ENCODE measurements around the gene CASTOR1. TPM values are rescaled to one million over a fixed set of nuclear protein-coding genes. Genes with fewer than 3 reads are reported as not detected.
"Not testable (repeated sequence)": the region's sequence is repeated elsewhere in the genome, so short reads cannot be mapped to it uniquely, and the experiment has no call there.

Gene CASTOR1
- 5.0 and 5.6 TPM in 2 replicates for total RNA-seq
- polyA plus RNA-seq: 2.7 and 3.4 TPM in 2 replicates
- 4.5 and 4.7 TPM in 2 replicates for polyA plus RNA-seq (2012)
- polyA minus RNA-seq (ENCODE audit: low replicate concordance): 4.6 and 5.5 TPM in 2 replicates

DNA sequence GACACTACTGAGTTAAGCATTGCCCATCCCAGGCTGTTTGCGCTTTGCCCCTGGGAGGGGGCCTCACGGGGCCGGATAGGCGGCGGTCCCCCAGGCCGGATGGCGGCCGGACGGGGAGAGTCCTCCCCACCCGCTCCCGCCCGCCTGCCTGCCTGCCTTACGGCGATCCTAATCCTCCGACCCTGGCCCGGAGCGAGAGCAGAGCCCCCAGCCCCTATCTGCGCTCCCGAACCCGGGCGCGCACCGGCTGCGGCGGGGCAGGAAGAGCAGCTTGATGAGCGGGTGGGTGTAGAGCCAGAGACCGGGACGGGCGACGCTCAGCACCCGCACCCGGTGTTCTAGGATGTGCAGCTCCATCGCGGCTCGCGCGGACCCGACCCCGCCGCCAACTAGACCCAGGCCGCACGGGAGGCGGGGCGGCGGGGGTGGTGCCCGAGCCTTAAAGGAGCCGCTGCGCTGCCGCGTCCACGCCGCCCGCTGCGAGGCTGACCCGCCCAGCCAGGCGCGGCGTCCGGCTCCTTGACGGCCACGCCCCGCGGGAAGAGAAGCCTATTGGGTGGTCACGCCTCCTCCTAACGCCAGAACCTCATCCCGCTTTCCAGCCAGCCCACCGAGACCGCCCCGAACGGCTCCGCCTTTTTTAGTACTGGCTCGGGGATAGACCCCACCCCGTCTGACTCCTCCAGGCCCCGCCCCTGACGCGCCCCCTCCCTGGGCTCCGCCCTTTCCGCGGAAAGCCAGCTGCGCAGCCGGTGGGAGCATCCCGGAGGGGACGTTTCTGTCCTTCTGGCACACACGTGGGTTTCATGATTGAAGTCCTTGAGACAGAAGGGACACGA lies at the start of gene CASTOR1:
TSS of gene CASTOR1 (minus strand) at position 365 of the 839 bp plus-strand sequence. CDS start at position 357, 8 bp downstream.
- no peaks in the 10 kb centered on the region for H3K79me2 ChIP-seq (ENCODE audit: control insufficient read depth, insufficient read depth, low read length)
- no peaks in the 10 kb centered on the region for H4K20me1 ChIP-seq (ENCODE audit: control insufficient read depth, extremely low read depth, insufficient read depth, low read length)
- H3K9me3 ChIP-seq (ENCODE audit: control insufficient read depth, insufficient read depth, low read depth, low read length): no peaks in the 10 kb centered on the region
- DNase-seq (ENCODE audit: low read depth in 2 of 2): peak; percentile 97 to 98
- no peak within 1 kb of the TSS for H2AFZ ChIP-seq (ENCODE audit: low read length)
- H3K27ac ChIP-seq (ENCODE audit: insufficient read depth, low read length): peak within 1 kb of the TSS; percentile 46
- H3K4me2 ChIP-seq (ENCODE audit: extremely low read depth, insufficient read depth, low read length): peak within 1 kb of the TSS; percentile 89
- H3K4me3 ChIP-seq (replicated peaks in 1 of 4; ENCODE audit: control extremely low read depth in 1 of 4, insufficient read depth in 1 of 4, low read depth in 3 of 4, low read length in 4 of 4): peak within 1 kb of the TSS; percentile 62 to 82 (median 70)
- H3K27me3 ChIP-seq (ENCODE audit: control insufficient read depth, insufficient read depth, low read length): no peaks in the 10 kb centered on the region
- peaks cover 10% of the 10 kb centered on the region for H3K36me3 ChIP-seq (ENCODE audit: control insufficient read depth, insufficient read depth, low read length)
- TF ChIP-seq CTCF (conservative IDR thresholded peaks at IDR 0.05 in 1 of 2, IDR thresholded peaks at IDR 0.05 in 1 of 2; ENCODE audit: low read depth in 1 of 2, low read length in 2 of 2) (no peak), EZH2 (IDR thresholded peaks at IDR 0.05; ENCODE audit: low read length, missing control alignments) (no peak)
- H3K4me1 ChIP-seq (ENCODE audit: control insufficient read depth, extremely low read depth, insufficient read depth, low read length): peaks cover 15% of the 10 kb centered on the region
- H3K9ac ChIP-seq (ENCODE audit: insufficient read depth, low read length): peak within 1 kb of the TSS; percentile 65

DNA sequence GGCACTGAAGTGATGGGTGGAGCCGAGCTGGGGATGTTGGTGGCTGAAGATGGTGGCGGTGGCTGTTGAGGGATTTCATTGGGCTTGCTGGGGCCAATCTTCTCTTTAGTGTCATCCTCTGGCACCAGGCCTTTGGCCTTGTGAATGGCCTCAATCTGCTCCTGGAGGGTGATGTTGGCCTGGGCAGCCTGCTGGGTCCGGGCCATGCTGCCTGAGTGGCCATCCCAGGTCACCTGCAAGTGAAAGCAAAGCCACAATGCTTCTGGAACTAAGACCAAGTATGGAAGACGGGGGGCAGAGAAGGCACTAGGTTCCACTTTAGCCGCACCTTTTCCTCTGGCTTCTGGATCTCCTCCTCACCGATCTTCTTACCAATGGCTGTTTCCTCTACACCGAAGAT lies 49.5 kb upstream of the CASTOR1 start:
- no peak for TF ChIP-seq EZH2 (IDR thresholded peaks at IDR 0.05; ENCODE audit: low read length, missing control alignments)
- TF ChIP-seq CTCF (conservative IDR thresholded peaks at IDR 0.05 in 1 of 2, IDR thresholded peaks at IDR 0.05 in 1 of 2; ENCODE audit: low read depth in 1 of 2, low read length in 2 of 2): no peak
- Histone ChIP-seq H3K4me1 (ENCODE audit: control insufficient read depth, extremely low read depth, insufficient read depth, low read length) (no peaks in the 10 kb centered on the region), H2AFZ (ENCODE audit: low read length) (no peak overlapping the region), H3K9ac (ENCODE audit: insufficient read depth, low read length) (no peak overlapping the region), H3K27ac (ENCODE audit: insufficient read depth, low read length) (no peak overlapping the region), H4K20me1 (ENCODE audit: control insufficient read depth, extremely low read depth, insufficient read depth, low read length) (no peaks in the 10 kb centered on the region), H3K4me3 (replicated peaks in 1 of 4; ENCODE audit: control extremely low read depth in 1 of 4, insufficient read depth in 1 of 4, low read depth in 3 of 4, low read length in 4 of 4) (no peak overlapping the region), H3K4me2 (ENCODE audit: extremely low read depth, insufficient read depth, low read length) (no peak overlapping the region), H3K79me2 (ENCODE audit: control insufficient read depth, insufficient read depth, low read length) (no peaks in the 10 kb centered on the region), H3K36me3 (ENCODE audit: control insufficient read depth, insufficient read depth, low read length) (peaks cover 54% of the 10 kb centered on the region), H3K9me3 (ENCODE audit: control insufficient read depth, insufficient read depth, low read depth, low read length) (no peaks in the 10 kb centered on the region), H3K27me3 (ENCODE audit: control insufficient read depth, insufficient read depth, low read length) (no peaks in the 10 kb centered on the region)
- no peak for DNase-seq (ENCODE audit: low read depth in 2 of 2)

GRCh38 chr22:30338341-30338740 lies 49.0 kb upstream of the CASTOR1 start:
- not testable (repeated sequence) for H3K4me1 ChIP-seq (ENCODE audit: control insufficient read depth, extremely low read depth, insufficient read depth, low read length); H3K27ac ChIP-seq (ENCODE audit: insufficient read depth, low read length); H3K9ac ChIP-seq (ENCODE audit: insufficient read depth, low read length); H3K4me2 ChIP-seq (ENCODE audit: extremely low read depth, insufficient read depth, low read length); H3K27me3 ChIP-seq (ENCODE audit: control insufficient read depth, insufficient read depth, low read length); H3K9me3 ChIP-seq (ENCODE audit: control insufficient read depth, insufficient read depth, low read depth, low read length); DNase-seq (ENCODE audit: low read depth in 2 of 2); H3K4me3 ChIP-seq (replicated peaks in 1 of 4; ENCODE audit: control extremely low read depth in 1 of 4, insufficient read depth in 1 of 4, low read depth in 3 of 4, low read length in 4 of 4); H4K20me1 ChIP-seq (ENCODE audit: control insufficient read depth, extremely low read depth, insufficient read depth, low read length); H3K79me2 ChIP-seq (ENCODE audit: control insufficient read depth, insufficient read depth, low read length); H2AFZ ChIP-seq (ENCODE audit: low read length)
- H3K36me3 ChIP-seq (ENCODE audit: control insufficient read depth, insufficient read depth, low read length): peaks cover 56% of the 10 kb centered on the region

Measured in fibroblast of lung (primary cell).